Hepatocyte (in vitro differentiated cells): ENCODE data around the gene MRGPRX1.

ENCODE experiments used
- EZH2phosphoT487 ChIP-seq: fragments of 200-600 bp; sonication (generic); IDR thresholded peaks from one replicate; pipeline ENCODE4 v1.6.1; 2018; ENCODE audit warnings: antibody characterized with exemption, mild to moderate bottlenecking, low read depth, moderate library complexity; ENCODE audit not compliant: unreplicated experiment, severe bottlenecking
- TF ChIP-seq, protein P1 (sequence below): fragments of 200-600 bp; sonication (generic); IDR thresholded peaks from 2 replicates; pipeline ENCODE4 v1.5.1; 2016; ENCODE audit warnings: antibody characterized with exemption, mild to moderate bottlenecking; ENCODE audit not compliant: poor library complexity

DNA sequence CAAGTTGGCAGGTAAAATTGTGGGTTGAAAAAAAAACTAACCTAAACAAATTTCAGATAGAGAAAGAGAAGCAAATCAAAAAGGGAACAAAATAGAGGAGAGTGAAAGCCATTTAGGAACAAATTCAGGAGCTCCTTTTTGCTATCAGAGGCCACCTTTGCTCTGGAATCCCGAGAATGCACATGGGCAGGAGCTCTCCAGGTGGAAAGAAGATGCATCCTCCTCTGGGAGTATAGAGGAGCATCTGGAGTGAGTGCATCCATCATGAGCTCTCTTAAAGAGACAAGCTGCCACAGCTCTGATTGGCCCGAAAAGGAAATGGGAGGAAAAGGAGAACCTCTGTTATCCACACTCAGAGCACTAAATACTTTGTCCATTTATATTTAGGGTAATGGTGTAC lies 26.3 kb downstream of the MRGPRX1 start:
- TF ChIP-seq, protein P1, sequence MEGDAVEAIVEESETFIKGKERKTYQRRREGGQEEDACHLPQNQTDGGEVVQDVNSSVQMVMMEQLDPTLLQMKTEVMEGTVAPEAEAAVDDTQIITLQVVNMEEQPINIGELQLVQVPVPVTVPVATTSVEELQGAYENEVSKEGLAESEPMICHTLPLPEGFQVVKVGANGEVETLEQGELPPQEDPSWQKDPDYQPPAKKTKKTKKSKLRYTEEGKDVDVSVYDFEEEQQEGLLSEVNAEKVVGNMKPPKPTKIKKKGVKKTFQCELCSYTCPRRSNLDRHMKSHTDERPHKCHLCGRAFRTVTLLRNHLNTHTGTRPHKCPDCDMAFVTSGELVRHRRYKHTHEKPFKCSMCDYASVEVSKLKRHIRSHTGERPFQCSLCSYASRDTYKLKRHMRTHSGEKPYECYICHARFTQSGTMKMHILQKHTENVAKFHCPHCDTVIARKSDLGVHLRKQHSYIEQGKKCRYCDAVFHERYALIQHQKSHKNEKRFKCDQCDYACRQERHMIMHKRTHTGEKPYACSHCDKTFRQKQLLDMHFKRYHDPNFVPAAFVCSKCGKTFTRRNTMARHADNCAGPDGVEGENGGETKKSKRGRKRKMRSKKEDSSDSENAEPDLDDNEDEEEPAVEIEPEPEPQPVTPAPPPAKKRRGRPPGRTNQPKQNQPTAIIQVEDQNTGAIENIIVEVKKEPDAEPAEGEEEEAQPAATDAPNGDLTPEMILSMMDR: no peak
- no peak for TF ChIP-seq EZH2phosphoT487
